Lower leg skin (tissue), 3 donors: Measurements from ENCODE around the gene TDRD9.

Source experiments
- POLR2A ChIP-seq, 2 donors: fragments of 450-650 bp; IDR thresholded peaks; one replicate each; pipeline ENCODE4 v1.6.1; 2016 to 2017; ENCODE audit warnings: antibody characterized with exemption in 2 of 2, mild to moderate bottlenecking in 1 of 2, moderate library complexity in 1 of 2
- TF ChIP-seq, protein P1 (sequence below), 3 donors: fragments of 450-650 bp; IDR thresholded peaks; one replicate each; pipeline ENCODE4 v1.5.1; 2016; ENCODE audit warnings: antibody characterized with exemption in 3 of 3, mild to moderate bottlenecking in 3 of 3, moderate library complexity in 2 of 3

- TF ChIP-seq POLR2A (IDR thresholded peaks at IDR 0.05), result no peak
- TF ChIP-seq, protein P1, sequence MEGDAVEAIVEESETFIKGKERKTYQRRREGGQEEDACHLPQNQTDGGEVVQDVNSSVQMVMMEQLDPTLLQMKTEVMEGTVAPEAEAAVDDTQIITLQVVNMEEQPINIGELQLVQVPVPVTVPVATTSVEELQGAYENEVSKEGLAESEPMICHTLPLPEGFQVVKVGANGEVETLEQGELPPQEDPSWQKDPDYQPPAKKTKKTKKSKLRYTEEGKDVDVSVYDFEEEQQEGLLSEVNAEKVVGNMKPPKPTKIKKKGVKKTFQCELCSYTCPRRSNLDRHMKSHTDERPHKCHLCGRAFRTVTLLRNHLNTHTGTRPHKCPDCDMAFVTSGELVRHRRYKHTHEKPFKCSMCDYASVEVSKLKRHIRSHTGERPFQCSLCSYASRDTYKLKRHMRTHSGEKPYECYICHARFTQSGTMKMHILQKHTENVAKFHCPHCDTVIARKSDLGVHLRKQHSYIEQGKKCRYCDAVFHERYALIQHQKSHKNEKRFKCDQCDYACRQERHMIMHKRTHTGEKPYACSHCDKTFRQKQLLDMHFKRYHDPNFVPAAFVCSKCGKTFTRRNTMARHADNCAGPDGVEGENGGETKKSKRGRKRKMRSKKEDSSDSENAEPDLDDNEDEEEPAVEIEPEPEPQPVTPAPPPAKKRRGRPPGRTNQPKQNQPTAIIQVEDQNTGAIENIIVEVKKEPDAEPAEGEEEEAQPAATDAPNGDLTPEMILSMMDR (IDR thresholded peaks at IDR 0.05), result no peak
Measured at GRCh38 chr14:103909531-103910261, 18.6 kb upstream of the TDRD9 start.
